HCT116 (cell line): Measurements from ENCODE around the gene SC5D. TPM values are rescaled to one million over a fixed set of nuclear protein-coding genes. Genes with fewer than 3 reads are reported as not detected.

ENCODE experiments used
- ATAC-seq: fragments of 200-7000 bp; cut with Tn5 transposase; 2 replicates; pipeline ENCODE4 v1.9.1; 2020; ENCODE audit warnings: mild to moderate bottlenecking, moderate library complexity
- BruUV-seq: library from RNA; stranded (reverse); fragments of 400-500 nt; replicated peaks from 2 replicates; lab custom pipeline; 2021; lab: Mats Ljungman, UMichigan
- CTCF ChIA-PET: fragments of 300-600 bp; sonication (Branson Sonifier 250); formaldehyde crosslinking; loops from one replicate; lab custom pipeline; 2021; ENCODE audit warnings: antibody characterized with exemption; lab: Charles Lee
- POLR2A ChIA-PET: fragments of 300-600, 350-600 bp; sonication (Branson Sonifier 250); formaldehyde crosslinking; loops from one replicate; lab custom pipeline; 2021; ENCODE audit warnings: antibody characterized with exemption; lab: Charles Lee
- RAD21 ChIA-PET, 2 experiments: fragments of 300-600 bp; sonication (Branson Sonifier 250); formaldehyde crosslinking; loops; one replicate each; lab custom pipeline; 2023; ENCODE audit warnings: low total read pairs in 2 of 2; ENCODE audit not compliant: uncharacterized antibody in 2 of 2, unreplicated experiment in 2 of 2, low non-redundant PET in 1 of 2; lab: Charles Lee
- DNase-seq: peaks from one replicate; pipeline ENCODE4 v3.0.0-alpha.2; 2010; ENCODE audit warnings: low read depth, low spot score
- H2AFZ ChIP-seq: fragments of 200-600 bp; shearing (Covaris generic), sonication (generic); 2 replicates; pipeline ENCODE4 v1.6.1; 2017; ENCODE audit warnings: low read depth, mixed run types, mixed read lengths, antibody characterized with exemption, low read length; ENCODE audit not compliant: poor library complexity, severe bottlenecking
- H3K27ac ChIP-seq: 2 replicates; pipeline ENCODE4 v1.5.1; 2012; ENCODE audit warnings: low read depth, low read length
- H3K27me3 ChIP-seq: fragments of 200-600 bp; sonication (generic); 2 replicates; pipeline ENCODE4 v1.6.1; 2016; ENCODE audit warnings: mixed run types, low read length, mixed read lengths; ENCODE audit not compliant: insufficient read depth
- H3K36me3 ChIP-seq, 2 experiments: fragments of 200-500 bp in 1 of 2; fragments of 200-600 bp in 1 of 2; sonication (Bioruptor generic) in 1 of 2; sonication (generic) in 1 of 2; 2 replicates each; pipeline versions ENCODE4 v1.5.1 to v1.6.1; 2014 to 2016; ENCODE audit warnings: low read length in 2 of 2, inconsistent platforms in 1 of 2, mixed read lengths in 1 of 2, mixed run types in 1 of 2; ENCODE audit not compliant: insufficient read depth in 2 of 2, control insufficient read depth in 1 of 2
- H3K4me1 ChIP-seq, 2 experiments: fragments of 200-600 bp in 1 of 2; sonication (generic) in 1 of 2; 2 replicates each; pipeline versions ENCODE4 v1.5.1 to v1.6.1; 2012 to 2017; ENCODE audit warnings: low read length in 2 of 2, inconsistent platforms in 1 of 2, mild to moderate bottlenecking in 1 of 2, mixed read lengths in 1 of 2, mixed run types in 1 of 2, moderate library complexity in 1 of 2; ENCODE audit not compliant: insufficient read depth in 2 of 2, control insufficient read depth in 1 of 2
- H3K4me2 ChIP-seq: fragments of 200-600 bp; sonication (generic); 2 replicates; pipeline ENCODE4 v1.6.1; 2017; ENCODE audit warnings: mixed run types, low read length, mixed read lengths
- H3K4me3 ChIP-seq, 2 experiments: fragments of 200-600 bp in 1 of 2; sonication (generic) in 1 of 2; replicated peaks in 1 of 2; 2 replicates each; pipeline ENCODE4 v1.5.1; 2011 to 2016; ENCODE audit warnings: low read length in 2 of 2, control low read depth in 1 of 2, low read depth in 1 of 2, mild to moderate bottlenecking in 1 of 2, mixed read lengths in 1 of 2, mixed run types in 1 of 2
- H3K79me2 ChIP-seq: fragments of 200-600 bp; sonication (generic); 2 replicates; pipeline ENCODE4 v1.6.1; 2017; ENCODE audit warnings: mild to moderate bottlenecking, mixed run types, low read length, moderate library complexity, mixed read lengths; ENCODE audit not compliant: insufficient read depth
- H3K9ac ChIP-seq: fragments of 200-600 bp; sonication (generic); 2 replicates; pipeline ENCODE4 v1.6.1; 2016; ENCODE audit warnings: low read length, mixed read lengths
- H3K9me2 ChIP-seq: fragments of 200-600 bp; sonication (generic), shearing (Covaris generic); 2 replicates; pipeline ENCODE4 v1.6.1; 2017; ENCODE audit warnings: mixed run types, mild to moderate bottlenecking, moderate library complexity; ENCODE audit not compliant: insufficient read depth
- H3K9me3 ChIP-seq, 2 experiments: fragments of 200-500 bp in 1 of 2; fragments of 200-600 bp in 1 of 2; sonication (Bioruptor generic) in 1 of 2; sonication (generic) in 1 of 2; 2 replicates each; pipeline ENCODE4 v1.6.1; 2014 to 2017; ENCODE audit warnings: low read length in 2 of 2, mixed read lengths in 2 of 2, inconsistent platforms in 1 of 2, low read depth in 1 of 2, mild to moderate bottlenecking in 1 of 2, mixed run types in 1 of 2, moderate library complexity in 1 of 2; ENCODE audit not compliant: control insufficient read depth in 1 of 2, insufficient read depth in 1 of 2
- H4K20me1 ChIP-seq: fragments of 200-600 bp; sonication (generic), shearing (Covaris generic); 2 replicates; pipeline ENCODE4 v1.6.1; 2017; ENCODE audit warnings: mixed run types, mild to moderate bottlenecking, moderate library complexity; ENCODE audit not compliant: insufficient read depth
- ELF1 ChIP-seq: IDR thresholded peaks from 2 replicates; pipeline ENCODE4 v1.6.1; 2012; ENCODE audit warnings: low read depth, borderline replicate concordance
- POLR2A ChIP-seq: IDR thresholded peaks from 2 replicates; pipeline ENCODE4 v1.7.0; 2011; ENCODE audit warnings: borderline replicate concordance; ENCODE audit not compliant: insufficient read depth, insufficient read length; ENCODE audit errors: extremely low read depth
- SIN3A ChIP-seq: IDR thresholded peaks from 2 replicates; pipeline ENCODE4 v1.6.1; 2012; ENCODE audit warnings: low read depth
- YY1 ChIP-seq: IDR thresholded peaks from 2 replicates; pipeline ENCODE4 v1.6.1; 2011; ENCODE audit warnings: low read length, low read depth, moderate library complexity, mild to moderate bottlenecking; ENCODE audit not compliant: insufficient replicate concordance; ENCODE audit errors: extremely low read depth
- intact Hi-C: fragments of 100-400 bp; cut with micrococcal nuclease; formaldehyde crosslinking; loops from 2 replicates; pipeline ENCODE4 v1.10.0; 2022
- total RNA-seq: library from RNA; stranded (reverse); gene quantifications from one replicate; pipeline ENCODE4 v1.2.1, GENCODE V29; 2021; ENCODE audit not compliant: unreplicated experiment
- TF ChIP-seq, protein P1 (sequence below): IDR thresholded peaks from 2 replicates; pipeline ENCODE4 v1.6.1; 2012; ENCODE audit warnings: low read depth

SC5D gene
- total RNA-seq, 1 experiment from 2014 or later = 24.1 TPM

DNA sequence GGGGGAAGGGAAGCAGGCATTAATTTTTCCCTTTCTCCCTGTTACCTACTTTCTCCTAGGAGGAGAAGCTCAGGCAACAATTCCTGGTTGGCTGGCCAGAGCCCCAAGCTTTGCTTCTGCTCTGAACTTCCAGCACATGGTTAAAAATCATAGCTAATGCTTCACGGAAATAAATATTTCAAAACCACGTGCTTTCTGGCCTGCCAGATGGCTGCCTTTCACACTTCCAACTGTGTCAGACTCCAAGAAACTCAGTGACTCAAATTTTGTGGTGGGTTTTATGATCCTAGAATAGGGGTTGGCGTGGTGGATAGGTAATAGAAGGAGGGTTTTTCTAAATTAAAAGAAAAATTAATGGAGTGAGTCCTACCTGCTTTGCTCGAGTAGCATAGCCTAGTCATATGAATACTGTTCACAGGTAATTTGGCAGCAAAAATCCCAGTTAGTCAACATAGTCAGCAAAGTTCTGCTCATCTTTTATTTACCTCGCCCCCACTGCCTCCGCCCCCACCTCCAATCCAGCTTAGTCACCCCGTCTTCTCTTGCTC is 58.6 kb downstream of the SC5D start:
- intact Hi-C loops = no loop called here
- Histone ChIP-seq H3K9me2 (no peaks in the 10 kb centered on the region), H3K4me1 (no peaks in the 10 kb centered on the region), H2AFZ (no peak overlapping the region), H3K4me2 (no peak overlapping the region), H3K36me3 (no peaks in the 10 kb centered on the region), H3K4me3 (no peak overlapping the region), H3K27me3 (peaks cover 15% of the 10 kb centered on the region), H3K9ac (no peak overlapping the region), H3K9me3 (no peaks in the 10 kb centered on the region), H3K27ac (no peak overlapping the region), H3K79me2 (no peaks in the 10 kb centered on the region), H4K20me1 (no peaks in the 10 kb centered on the region)
- CTCF ChIA-PET = no interaction called here
- BruUV-seq = no TSS peak
- POLR2A ChIA-PET = no interaction called here
- ATAC-seq = no peak
- no peak for DNase-seq
- RAD21 ChIA-PET = no interaction called here
- TF ChIP-seq, protein P1, sequence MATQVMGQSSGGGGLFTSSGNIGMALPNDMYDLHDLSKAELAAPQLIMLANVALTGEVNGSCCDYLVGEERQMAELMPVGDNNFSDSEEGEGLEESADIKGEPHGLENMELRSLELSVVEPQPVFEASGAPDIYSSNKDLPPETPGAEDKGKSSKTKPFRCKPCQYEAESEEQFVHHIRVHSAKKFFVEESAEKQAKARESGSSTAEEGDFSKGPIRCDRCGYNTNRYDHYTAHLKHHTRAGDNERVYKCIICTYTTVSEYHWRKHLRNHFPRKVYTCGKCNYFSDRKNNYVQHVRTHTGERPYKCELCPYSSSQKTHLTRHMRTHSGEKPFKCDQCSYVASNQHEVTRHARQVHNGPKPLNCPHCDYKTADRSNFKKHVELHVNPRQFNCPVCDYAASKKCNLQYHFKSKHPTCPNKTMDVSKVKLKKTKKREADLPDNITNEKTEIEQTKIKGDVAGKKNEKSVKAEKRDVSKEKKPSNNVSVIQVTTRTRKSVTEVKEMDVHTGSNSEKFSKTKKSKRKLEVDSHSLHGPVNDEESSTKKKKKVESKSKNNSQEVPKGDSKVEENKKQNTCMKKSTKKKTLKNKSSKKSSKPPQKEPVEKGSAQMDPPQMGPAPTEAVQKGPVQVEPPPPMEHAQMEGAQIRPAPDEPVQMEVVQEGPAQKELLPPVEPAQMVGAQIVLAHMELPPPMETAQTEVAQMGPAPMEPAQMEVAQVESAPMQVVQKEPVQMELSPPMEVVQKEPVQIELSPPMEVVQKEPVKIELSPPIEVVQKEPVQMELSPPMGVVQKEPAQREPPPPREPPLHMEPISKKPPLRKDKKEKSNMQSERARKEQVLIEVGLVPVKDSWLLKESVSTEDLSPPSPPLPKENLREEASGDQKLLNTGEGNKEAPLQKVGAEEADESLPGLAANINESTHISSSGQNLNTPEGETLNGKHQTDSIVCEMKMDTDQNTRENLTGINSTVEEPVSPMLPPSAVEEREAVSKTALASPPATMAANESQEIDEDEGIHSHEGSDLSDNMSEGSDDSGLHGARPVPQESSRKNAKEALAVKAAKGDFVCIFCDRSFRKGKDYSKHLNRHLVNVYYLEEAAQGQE = no peak
- no peak for TF ChIP-seq SIN3A

DNA sequence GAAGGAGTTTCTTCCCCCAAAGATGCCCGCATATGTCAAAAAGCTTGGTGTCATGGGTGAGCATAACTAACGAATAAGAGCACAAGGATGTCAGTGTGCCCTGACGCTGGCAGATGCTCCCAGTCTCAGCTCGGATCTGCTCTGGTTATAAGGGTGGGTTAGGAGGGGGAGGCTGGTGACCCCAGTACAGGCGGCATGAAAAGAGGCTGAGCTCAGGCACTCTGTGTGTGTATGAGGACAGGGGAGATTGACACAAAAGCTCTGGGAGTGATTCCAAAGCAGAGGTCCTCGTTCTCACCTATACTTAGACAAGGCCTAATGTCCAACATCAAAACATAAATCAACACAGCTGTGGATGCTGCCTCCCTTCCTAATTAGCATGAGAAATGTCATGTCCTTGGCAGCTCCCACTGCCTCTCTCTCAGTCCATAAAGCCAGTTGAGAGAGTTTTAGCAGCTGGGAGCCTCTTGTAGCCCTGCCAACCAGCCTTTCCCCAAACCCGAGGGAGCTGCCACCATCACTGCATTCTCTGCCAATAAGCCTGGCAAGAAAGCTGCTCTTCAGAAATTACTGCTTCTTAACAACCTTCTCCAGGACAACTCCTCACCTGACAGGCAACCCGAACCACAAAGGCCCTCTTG is 59.8 kb downstream of the SC5D start:
- no peak for TF ChIP-seq YY1
- no peak for TF ChIP-seq POLR2A
- no peak for TF ChIP-seq ELF1
- TF ChIP-seq, protein P1 = no peak
- no peaks in the 10 kb centered on the region for H3K4me1 ChIP-seq
- POLR2A ChIA-PET = no interaction called here
- no TSS peak for BruUV-seq
- no peak overlapping the region for H3K9ac ChIP-seq
- no peak overlapping the region for H3K4me3 ChIP-seq
- ATAC-seq = no peak
- H3K4me2 ChIP-seq = no peak overlapping the region
- no peaks in the 10 kb centered on the region for H4K20me1 ChIP-seq
- intact Hi-C loops = no loop called here
- RAD21 ChIA-PET = no interaction called here
- H3K9me2 ChIP-seq = no peaks in the 10 kb centered on the region
- DNase-seq = no peak
- CTCF ChIA-PET = interaction anchor here (1.1 kb wide), 1 partner anchor 16 kb away, joined by 3 read pairs; no protein-coding TSS in a partner anchor
- H3K79me2 ChIP-seq = no peaks in the 10 kb centered on the region
- H3K9me3 ChIP-seq = no peaks in the 10 kb centered on the region
- no peak overlapping the region for H3K27ac ChIP-seq
- H3K27me3 ChIP-seq = peaks cover 6% of the 10 kb centered on the region
- no peak overlapping the region for H2AFZ ChIP-seq
- H3K36me3 ChIP-seq = no peaks in the 10 kb centered on the region
